ENCODE measurements around the gene MIAT.
"Not testable (repeated sequence)": the region's sequence is repeated elsewhere in the genome, so short reads cannot be mapped to it uniquely, and the experiment has no call there.

MIAT gene

GRCh38 chr22:26656891-26657851 is at the start of gene MIAT:
Gene MIAT, plus strand, starts transcription at chr22:26657588.
- in situ Hi-C loops (cut with HindIII; ENCODE audit: low pct_unique_long_range_greater_than_20kb, low sequenced_read_pairs), result no loop called here
- no peak for TF ChIP-seq JUND (IDR thresholded peaks at IDR 0.05; ENCODE audit: low read depth)
- no peak for DNase-seq (ENCODE audit: low read depth in 1 of 2, low spot score in 1 of 2)

- no peak for DNase-seq (ENCODE audit: low read depth in 1 of 2, low spot score in 1 of 2)
- in situ Hi-C loops (cut with HindIII; ENCODE audit: low pct_unique_long_range_greater_than_20kb, low sequenced_read_pairs), result no loop called here
- TF ChIP-seq JUND (IDR thresholded peaks at IDR 0.05; ENCODE audit: low read depth), result no peak
These were observed 49.3 kb upstream of the MIAT start for GRCh38 chr22:26608129-26608528.

GRCh38 chr22:26609287-26609686 is 48.1 kb upstream of the MIAT start:
- no peak for TF ChIP-seq JUND (IDR thresholded peaks at IDR 0.05; ENCODE audit: low read depth)
- in situ Hi-C loops (cut with HindIII; ENCODE audit: low pct_unique_long_range_greater_than_20kb, low sequenced_read_pairs), result no loop called here
- DNase-seq (ENCODE audit: low read depth in 1 of 2, low spot score in 1 of 2), result no peak

- DNase-seq (ENCODE audit: low read depth in 1 of 2, low spot score in 1 of 2), result no peak
- in situ Hi-C loops (cut with HindIII; ENCODE audit: low pct_unique_long_range_greater_than_20kb, low sequenced_read_pairs), result no loop called here
- TF ChIP-seq JUND (IDR thresholded peaks at IDR 0.05; ENCODE audit: low read depth), result no peak
These were observed 47.1 kb upstream of the MIAT start for GRCh38 chr22:26610072-26610958.

DNA sequence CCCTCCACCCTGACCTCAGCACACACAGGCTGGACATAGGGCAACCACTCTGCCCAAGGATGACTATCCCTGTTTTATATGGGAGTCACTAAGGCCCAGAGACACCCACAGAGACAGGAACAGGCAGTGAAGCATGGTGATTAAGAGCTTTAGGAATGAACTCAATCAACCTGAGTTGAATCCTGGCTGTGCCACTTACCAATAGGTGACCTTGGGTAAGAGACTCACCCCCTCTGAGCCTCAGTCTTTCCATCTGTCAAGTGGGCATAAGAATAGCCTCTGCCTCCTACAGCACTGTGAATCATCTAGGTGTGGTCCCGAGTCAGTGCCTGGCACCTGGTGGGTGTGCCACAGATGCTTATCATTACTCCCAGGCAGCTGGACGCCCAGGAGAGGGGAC is 46.4 kb upstream of the MIAT start:
- in situ Hi-C loops (cut with HindIII; ENCODE audit: low pct_unique_long_range_greater_than_20kb, low sequenced_read_pairs), result no loop called here
- TF ChIP-seq JUND (IDR thresholded peaks at IDR 0.05; ENCODE audit: low read depth), result no peak
- DNase-seq (ENCODE audit: low read depth in 1 of 2, low spot score in 1 of 2), result no peak

- in situ Hi-C loops (cut with HindIII; ENCODE audit: low pct_unique_long_range_greater_than_20kb, low sequenced_read_pairs), result no loop called here
These were observed 44.7 kb upstream of the MIAT start for GRCh38 chr22:26612652-26613051.

GRCh38 chr22:26613753-26614152 is 43.6 kb upstream of the MIAT start:
- DNase-seq (ENCODE audit: low read depth in 1 of 2, low spot score in 1 of 2); in situ Hi-C loops (cut with HindIII; ENCODE audit: low pct_unique_long_range_greater_than_20kb, low sequenced_read_pairs): not testable (repeated sequence)

More at GRCh38 chr22:26612652-26613051, 44.7 kb upstream of the MIAT start:
- no peak for DNase-seq (ENCODE audit: low read depth in 1 of 2, low spot score in 1 of 2)
- no peak for TF ChIP-seq JUND (IDR thresholded peaks at IDR 0.05; ENCODE audit: low read depth)

- TF ChIP-seq JUND (IDR thresholded peaks at IDR 0.05; ENCODE audit: low read depth), result no peak
- DNase-seq (ENCODE audit: low read depth in 1 of 2, low spot score in 1 of 2), result no peak
- in situ Hi-C loops (cut with HindIII; ENCODE audit: low pct_unique_long_range_greater_than_20kb, low sequenced_read_pairs), result no loop called here
These were observed 43.1 kb upstream of the MIAT start for GRCh38 chr22:26614322-26614721.

- DNase-seq (ENCODE audit: low read depth in 1 of 2, low spot score in 1 of 2), result no peak
- in situ Hi-C loops (cut with HindIII; ENCODE audit: low pct_unique_long_range_greater_than_20kb, low sequenced_read_pairs), result no loop called here
- no peak for TF ChIP-seq JUND (IDR thresholded peaks at IDR 0.05; ENCODE audit: low read depth)
These were observed 42.2 kb upstream of the MIAT start for GRCh38 chr22:26615149-26615548.

- DNase-seq (ENCODE audit: low read depth in 1 of 2, low spot score in 1 of 2), result no peak
- in situ Hi-C loops (cut with HindIII; ENCODE audit: low pct_unique_long_range_greater_than_20kb, low sequenced_read_pairs), result no loop called here
- TF ChIP-seq JUND (IDR thresholded peaks at IDR 0.05; ENCODE audit: low read depth), result no peak
These were observed 41.5 kb upstream of the MIAT start for GRCh38 chr22:26615830-26616435.

DNA sequence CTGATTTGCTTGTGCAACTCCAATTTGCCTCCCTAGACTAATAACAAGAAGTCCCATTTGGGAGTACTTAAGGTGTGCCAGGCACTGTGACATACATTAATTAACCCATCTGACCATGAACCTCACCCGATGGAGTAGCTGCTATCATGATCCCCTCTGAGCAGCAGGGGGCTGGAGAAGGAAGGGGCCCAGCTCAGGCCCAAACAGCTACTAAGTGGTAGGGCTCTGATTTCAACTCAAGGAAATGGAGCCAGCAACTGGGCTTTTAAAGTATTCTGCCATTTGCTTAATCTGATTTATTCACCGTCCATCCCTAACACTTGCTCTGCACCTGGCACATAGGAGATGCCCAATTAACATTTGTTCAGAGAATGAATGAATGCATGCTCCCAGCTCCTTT is 40.7 kb upstream of the MIAT start:
- DNase-seq (ENCODE audit: low read depth in 1 of 2, low spot score in 1 of 2), result no peak
- in situ Hi-C loops (cut with HindIII; ENCODE audit: low pct_unique_long_range_greater_than_20kb, low sequenced_read_pairs), result no loop called here
- no peak for TF ChIP-seq JUND (IDR thresholded peaks at IDR 0.05; ENCODE audit: low read depth)

All from T47D (cell line).